CD4-positive, alpha-beta T cell treated with Interleukin-17A for 1 hour (primary cell): Measurements from ENCODE around the gene MBIP.
"Not testable (repeated sequence)": the region's sequence is repeated elsewhere in the genome, so short reads cannot be mapped to it uniquely, and the experiment has no call there.

Experiments
- DNase-seq: peaks from one replicate; pipeline ENCODE4 v3.0.0-alpha.2; 2020

MBIP gene

GRCh38 chr14:36320200-36320896 is at the start of gene MBIP:
TSS of gene MBIP (minus strand) at chr14:36320637. CDS start at chr14:36320588, 49 bp downstream.
- DNase-seq: peak; percentile 93

DNA sequence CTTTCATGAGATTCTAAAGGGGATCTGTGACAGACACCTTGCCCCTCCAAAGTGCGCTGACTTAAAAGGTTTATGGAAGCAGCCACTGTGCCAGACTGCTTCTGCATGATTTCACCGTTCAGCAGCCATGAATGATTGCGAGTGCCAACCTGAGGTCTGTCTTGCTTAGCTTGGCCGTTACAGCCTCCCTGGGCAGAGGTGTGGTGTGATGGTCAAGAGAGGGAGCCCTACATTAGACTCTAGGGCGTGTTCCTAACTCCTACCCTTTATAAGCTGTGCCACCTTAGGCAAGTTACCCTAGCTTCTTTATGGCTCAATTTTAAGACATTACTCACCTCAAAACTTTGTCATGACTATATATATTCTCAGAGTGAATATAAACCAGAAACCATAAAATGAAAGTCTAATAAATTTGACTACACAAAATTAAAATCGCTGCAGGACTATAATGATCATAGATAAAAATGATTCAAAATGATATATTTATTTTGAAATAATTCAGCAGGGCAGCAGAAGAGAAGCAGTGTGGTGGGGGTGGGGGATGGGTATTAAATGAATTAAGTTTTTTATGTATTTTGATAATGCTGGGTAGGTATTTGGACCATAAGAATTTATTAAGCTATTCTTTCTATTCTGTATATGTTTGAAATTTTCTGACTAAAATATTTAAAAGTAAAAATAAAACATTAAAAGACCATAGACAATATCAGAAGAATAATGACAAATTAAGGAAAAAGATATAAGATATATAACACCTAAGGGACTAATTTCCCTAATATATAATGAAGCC is 47.7 kb upstream of the MBIP start:
- DNase-seq: no peak

DNA sequence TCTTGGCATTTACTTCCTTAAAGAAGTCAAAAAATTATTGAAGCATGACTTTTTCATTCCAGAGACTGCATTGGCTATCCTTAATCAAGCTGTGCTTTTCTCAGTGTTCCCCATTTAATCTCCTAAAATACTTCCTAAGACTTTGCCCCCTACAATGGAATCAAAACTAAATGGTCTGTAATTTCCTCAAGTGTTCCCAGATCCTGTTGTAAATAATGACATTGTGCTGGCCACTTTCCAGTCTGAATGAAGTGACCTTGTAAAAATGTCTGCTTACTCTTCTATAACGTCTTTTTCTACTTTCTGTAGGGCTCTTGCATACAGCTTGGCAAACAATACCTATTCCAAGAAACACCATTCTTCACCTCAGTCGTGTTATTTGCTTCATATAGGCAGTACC is 45.3 kb upstream of the MBIP start:
- DNase-seq: no peak

GRCh38 chr14:36363704-36364103 is 43.3 kb upstream of the MBIP start:
- DNase-seq: no peak

DNA sequence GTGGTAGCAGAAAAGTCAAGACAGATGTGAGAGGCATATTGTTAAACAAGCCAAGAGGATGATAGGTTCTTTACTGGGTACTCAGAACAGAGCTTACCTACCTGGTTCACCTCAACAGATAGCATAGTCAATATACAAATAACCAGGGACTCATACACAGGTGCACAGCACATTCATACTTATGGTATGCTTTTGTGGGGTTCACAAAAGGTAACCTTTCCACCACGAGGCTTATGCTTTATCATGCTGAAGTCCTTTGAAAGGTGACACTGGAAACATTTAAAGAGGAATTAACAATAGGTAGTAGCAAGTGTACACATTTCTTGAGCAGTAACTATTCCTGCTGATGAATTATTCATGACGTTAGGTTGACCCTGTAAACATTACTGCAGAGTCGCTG is 42.2 kb upstream of the MBIP start:
- DNase-seq: no peak

DNA sequence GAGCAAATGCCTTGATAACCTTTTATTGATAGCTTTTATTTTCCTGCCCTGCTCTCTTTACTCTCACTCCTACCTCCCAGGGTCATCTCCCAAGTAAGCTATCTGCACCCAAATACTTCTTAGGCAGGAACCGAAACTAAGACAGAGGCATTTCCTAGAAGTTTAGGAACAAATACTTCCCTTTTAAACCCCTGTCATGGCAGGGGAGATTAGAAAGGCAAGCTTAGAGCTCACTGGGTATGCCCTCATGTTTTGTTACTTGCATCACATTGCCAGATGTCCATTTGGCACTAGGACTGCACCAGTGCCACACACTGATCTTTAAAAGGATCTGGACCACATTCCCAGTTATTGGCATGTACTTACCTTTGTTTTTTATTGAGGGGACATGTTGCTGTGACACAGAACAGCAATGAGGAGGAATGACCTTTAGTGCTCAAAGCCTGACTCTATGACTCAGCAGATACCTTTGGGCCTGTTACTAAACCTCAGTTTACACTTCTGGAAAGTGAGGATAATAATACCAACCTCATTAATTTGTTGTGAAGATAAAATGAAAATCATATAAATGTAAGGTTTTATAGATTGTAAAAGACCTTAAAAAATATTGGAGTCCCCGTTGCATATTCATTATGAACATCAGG is 40.9 kb upstream of the MBIP start:
- DNase-seq: no peak

DNA sequence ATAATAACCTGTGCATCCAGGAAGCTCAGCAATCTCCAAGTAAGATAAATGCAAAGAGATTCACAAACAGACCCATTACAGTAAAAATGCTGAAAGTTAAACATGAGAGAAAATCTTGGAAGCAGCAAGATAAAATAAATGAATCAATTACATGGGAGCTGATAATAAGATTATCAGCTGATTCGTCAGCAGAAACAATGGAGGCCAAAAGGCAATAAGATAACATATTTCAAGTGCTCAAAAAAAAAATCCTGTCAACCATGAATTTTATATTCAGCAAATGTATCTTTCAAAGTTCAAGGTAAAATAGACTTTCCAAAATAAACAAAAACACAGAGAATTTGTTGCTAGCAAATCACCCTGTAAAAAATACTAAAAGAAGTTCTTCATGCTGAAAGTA is 36.4 kb upstream of the MBIP start:
- no peak for DNase-seq

DNA sequence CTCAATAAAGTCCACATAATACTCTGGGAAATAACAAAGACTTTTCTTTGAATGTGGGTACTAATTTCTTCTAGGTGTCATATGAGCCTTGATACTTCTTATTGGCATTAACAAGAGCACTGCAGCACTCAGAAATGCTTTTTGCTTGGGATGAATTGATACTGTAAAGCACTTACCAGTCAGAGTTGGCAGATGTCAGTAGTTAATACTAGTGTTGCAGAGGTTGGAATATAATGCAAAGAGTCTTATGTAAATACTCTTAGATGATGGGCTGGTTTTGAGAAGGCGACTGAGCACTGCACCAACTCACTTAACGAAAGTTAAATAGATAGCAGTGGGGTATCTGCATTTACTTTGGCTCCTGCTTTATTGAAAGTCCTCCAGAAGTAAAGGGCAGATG is 25.6 kb upstream of the MBIP start:
- DNase-seq: no peak

DNA sequence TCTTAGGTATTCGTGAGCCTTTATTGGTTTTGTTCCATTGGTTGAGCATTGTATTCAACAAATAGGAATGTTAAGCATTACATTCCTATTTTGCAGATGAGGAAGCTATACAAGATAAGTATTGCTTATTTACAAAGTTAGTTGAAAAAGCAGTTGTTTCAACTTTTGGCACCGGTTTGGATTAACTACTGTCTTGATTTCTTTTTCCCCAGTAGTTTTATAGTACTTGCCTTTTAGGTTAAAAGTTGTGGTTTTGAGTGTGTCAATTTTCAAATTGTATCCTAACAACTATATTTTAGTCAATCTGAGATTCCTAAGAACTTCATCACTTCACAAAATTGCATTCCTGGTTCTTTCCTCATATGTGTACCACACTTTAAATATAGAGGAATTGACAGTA is 23.8 kb upstream of the MBIP start:
- no peak for DNase-seq

GRCh38 chr14:36341811-36342210 is 21.4 kb upstream of the MBIP start:
- not testable (repeated sequence) for DNase-seq

- DNase-seq: no peak
Observed at GRCh38 chr14:36340276-36340890, 19.9 kb upstream of the MBIP start.

- no peak for DNase-seq
Observed at GRCh38 chr14:36339816-36340215, 19.4 kb upstream of the MBIP start.

GRCh38 chr14:36333119-36333518 is 12.7 kb upstream of the MBIP start:
- DNase-seq: no peak

DNA sequence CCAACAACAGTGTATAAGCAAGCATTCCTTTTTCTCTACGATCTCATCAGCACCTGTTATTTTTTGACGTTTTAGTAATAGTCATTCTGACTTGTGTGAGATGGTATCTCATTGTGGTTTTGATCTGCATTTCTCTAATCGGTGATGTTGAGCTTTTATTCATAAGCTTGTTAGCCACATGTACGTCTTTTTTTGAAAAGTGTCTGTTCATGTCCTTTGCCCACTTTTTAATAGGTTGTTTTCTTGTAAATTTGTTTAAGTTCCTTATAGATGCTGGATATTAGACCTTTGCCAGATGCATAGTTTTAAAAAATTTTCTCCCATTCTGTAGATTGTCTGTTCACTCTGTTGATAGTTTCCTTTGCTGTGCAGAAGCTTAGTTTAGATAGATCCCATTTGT is 7.1 kb upstream of the MBIP start:
- DNase-seq: not testable (repeated sequence)

- DNase-seq: no peak
Observed at GRCh38 chr14:36325853-36326252, 5.4 kb upstream of the MBIP start.

GRCh38 chr14:36324897-36325296 is 4.5 kb upstream of the MBIP start:
- no peak for DNase-seq

DNA sequence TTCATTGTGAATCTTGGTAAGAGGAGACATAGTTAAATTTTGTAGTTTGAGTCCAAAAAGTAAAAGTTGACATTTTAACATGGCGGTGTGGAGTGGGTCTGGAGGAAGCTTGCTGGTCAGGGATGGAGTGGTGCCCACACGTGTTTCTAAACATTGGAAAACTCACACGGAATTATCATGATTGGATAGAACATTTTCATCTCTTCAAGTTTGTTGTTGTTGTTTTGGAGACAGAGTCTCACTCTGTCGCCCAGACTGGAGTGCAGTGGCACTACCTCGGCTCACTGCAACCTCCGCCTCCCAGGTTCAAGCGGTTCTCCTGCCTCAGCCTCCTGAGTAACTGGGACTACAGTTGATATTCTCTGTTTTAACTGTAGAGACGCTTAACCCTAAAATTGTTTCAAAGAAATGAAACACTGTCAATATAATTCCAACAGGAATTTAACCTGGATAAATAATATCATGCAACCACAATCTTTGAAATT is 502 bp upstream of the MBIP start:
- no peak for DNase-seq

DNA sequence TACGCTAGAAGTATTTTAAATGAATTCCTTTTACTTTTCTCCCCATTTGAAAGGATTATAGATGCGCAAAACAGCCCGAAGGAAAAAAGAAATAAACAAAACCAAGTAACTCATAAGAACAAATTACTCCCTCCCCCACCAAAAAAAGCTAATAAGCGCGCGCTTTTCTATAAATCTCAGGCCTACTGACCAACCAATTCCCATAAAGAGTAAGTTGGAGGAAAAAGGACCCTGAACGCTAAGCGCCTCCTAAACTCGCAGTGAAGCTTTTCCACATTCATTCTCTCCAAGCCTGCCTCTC is 588 bp downstream of the MBIP start:
- no peak for DNase-seq

DNA sequence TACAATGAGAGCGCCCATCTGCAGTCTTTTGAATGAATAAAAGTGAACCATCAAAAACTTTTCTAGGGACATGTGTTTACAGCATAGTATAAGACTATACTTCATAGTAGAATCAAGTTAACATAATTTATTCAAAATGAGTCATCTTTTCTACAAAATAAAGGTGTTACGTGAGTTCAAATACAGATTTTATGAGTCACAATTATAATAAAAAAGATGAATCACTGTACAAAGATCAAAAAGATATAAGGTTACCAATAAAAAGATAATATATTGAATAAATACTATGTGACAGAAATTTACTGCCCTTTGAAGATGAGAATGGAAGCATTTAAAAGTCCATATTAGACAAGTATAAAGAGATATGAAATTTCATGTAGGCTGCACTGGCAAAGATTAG is 2.8 kb downstream of the MBIP start:
- DNase-seq: no peak

DNA sequence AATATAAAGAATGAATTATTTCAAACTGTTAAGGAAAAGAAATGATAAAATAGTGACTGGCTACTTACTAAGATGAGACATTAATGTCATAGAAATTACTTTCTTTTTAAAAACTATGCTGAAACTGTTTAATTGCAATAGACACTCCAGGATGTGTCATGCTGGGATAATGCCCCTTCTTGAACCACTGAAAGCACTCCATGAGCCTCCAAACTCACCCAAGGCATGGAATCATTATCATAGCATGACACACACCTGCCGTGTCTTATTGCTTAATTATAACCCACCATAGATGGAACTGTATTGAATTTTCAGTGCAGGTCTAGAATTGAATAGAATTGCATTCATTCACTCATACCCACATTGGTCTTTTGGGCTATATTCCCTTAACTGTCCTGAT is 4.3 kb downstream of the MBIP start:
- no peak for DNase-seq

DNA sequence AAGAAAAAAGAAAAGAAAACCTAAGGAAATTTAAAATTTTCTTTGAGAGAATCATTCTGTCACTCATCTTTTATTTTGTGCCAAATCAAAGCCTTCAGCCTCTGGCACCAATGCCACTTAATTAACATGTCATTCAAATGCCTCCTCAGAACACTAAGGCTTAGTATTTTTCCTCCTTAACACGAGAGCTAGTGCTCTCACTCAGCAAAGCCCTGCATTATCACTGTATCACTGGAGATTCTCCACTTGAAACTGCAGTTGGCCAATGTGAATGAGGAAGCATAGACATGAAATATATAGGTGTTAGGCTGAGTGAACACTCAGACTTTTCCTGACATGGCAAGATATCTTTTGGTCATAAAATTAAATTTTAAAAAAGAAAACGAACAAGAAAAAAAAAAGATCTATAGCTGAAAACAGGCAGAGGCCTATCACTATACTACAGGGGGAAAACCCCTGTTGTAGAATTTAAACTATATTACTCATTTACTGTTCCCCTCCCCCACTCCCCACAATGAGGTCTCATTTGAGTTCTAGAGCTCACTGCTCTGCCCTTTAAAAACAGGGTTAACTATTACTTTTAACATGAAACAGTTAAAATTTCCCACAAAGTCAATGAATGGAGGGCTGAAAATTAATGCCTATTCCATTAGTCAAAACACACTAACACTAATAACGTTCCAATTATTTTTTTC is 5.1 kb downstream of the MBIP start:
- DNase-seq: no peak

DNA sequence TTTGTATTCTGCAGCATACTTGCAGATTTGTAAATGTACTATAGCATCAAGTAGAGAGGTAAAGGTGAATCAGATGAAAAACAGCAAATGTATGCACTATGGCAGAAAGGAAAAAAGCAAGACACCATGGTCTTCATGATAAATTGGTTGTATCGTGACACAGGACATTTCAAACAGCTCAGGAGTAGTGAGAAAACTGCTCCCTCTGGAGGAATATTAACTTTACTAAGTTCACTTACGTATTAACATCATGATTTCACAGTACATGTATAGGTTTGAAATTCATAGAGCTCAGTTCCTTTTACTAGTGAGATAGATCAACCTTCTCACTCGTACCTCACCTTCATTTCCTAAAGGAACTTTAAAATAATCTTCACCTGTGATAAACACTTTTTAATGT is 6.5 kb downstream of the MBIP start:
- no peak for DNase-seq

- no peak for DNase-seq
Observed at GRCh38 chr14:36313206-36313605, 7.2 kb downstream of the MBIP start.
